ENCODE results near the gene KRT16. TPM values are rescaled to one million over a fixed set of nuclear protein-coding genes. Genes with fewer than 3 reads are reported as not detected.
"Not testable (repeated sequence)": the region's sequence is repeated elsewhere in the genome, so short reads cannot be mapped to it uniquely, and the experiment has no call there.

The KRT16 gene
- total and polyA plus RNA-seq, 4 donors: 0.30 to 15.7 (median 3.8) TPM

DNA sequence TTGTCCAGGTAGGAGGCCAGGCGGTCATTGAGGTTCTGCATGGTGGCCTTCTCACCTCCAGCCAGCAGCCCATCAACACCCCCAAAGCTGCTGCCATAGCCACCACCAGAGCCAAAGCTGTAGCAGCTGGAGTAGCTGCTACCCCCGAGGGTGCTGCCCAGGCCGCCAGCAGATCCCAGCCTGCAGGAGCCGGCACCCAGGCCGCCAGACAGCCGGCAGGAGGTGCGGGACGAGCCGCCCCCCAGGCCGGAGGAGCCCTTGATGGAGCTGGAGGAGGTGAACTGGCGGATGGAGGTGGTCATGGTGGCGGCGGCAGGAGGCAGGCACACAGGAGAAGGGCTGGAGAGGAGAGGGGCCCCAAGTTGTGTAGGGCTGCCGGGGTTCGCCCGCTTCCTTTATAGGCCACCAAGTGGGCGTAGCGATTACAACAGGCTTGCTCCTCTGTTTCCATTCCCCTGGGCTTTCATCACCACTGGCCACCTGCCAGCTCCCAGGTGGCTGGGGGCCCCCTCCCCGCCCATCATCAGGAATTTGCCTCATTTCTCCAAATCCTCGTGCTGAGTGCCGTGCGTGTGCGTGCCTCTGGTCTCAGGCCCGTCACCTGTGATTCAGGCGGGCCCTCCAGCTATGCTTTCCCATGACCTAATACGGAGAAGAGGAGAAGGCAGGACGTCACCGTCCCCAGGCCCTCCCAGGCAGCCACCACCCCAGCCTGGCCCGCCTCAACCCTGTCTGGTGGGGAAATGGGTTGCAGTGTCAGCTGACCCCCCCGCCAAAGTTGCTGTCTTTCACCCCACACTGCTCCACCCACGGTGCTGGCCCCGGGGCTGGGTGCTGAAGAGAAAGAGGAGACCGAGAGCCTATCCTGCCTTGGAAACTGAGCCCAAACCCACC lies 11.9 kb upstream of the KRT16 start, which contains the start of gene KRT17:
Gene KRT17, minus strand, starts transcription at position 368 of the 894 bp plus-strand sequence. Its CDS starts 66 bp downstream, at position 302.
- no peaks in the 10 kb centered on the region for H3K4me1 ChIP-seq (ENCODE audit: control insufficient read depth in 1 of 2, insufficient read depth in 2 of 2, low read length in 2 of 2)
- peak; percentile 38 to 69 for DNase-seq
- H3K27me3 ChIP-seq (ENCODE audit: control insufficient read depth in 1 of 2, insufficient read depth in 2 of 2, low read length in 1 of 2): no peaks in the 10 kb centered on the region
- no peak within 1 kb of the TSS for H3K27ac ChIP-seq (ENCODE audit: low read depth in 1 of 2, low read length in 2 of 2)
- 83 to 86% methylated on average over 31 to 32 of the region's 33 CpGs for WGBS, 2 donors
- ATAC-seq (ENCODE audit: low FRiP score): no peak
- no peaks in the 10 kb centered on the region for H3K36me3 ChIP-seq (ENCODE audit: control insufficient read depth in 1 of 2, insufficient read depth in 2 of 2, low read length in 1 of 2)
- no peaks in the 10 kb centered on the region for H3K9me3 ChIP-seq (ENCODE audit: control insufficient read depth, low read length)
- H3K4me3 ChIP-seq (ENCODE audit: low read length in 2 of 2): no peak within 1 kb of the TSS
- intact Hi-C loops (cut with DNase I): no loop called here

DNA sequence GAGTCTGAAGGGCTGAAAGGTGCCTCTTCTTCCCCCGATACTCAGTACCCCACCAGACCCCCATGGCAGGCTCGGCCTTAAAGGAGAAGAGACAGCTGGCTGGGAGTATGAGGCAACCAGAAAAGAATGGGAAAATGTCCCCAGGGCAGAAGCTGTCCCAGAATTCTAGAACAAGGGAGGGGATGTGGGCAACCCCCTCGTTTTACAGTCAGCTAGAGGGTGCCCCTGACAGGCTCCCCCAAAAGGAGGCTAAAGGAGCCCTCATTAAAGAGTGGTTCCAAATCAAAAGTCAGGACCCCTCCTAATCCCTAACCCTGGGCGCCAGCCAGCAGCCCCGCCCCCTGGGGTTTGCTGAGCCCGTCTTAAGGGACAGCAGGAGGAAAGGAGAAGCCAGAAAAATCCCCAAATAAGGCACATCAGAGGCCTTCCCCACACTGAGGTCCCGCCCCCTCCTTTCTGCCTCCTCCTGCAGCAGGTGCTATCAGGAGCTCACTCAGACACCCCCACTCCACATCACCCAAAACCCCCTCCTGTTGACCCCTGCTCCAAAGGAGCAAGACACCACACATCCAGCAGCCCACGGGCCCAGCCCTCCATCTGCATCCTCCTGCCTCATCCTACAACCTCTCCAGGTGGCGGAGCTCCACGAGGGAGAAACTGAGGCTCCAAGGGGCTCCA lies 10.8 kb upstream of the KRT16 start:
- H3K27me3 ChIP-seq (ENCODE audit: control insufficient read depth in 1 of 2, insufficient read depth in 2 of 2, low read length in 1 of 2); intact Hi-C loops (cut with DNase I); H3K27ac ChIP-seq (ENCODE audit: low read depth in 1 of 2, low read length in 2 of 2); ATAC-seq (ENCODE audit: low FRiP score); H3K4me3 ChIP-seq (ENCODE audit: low read length in 2 of 2); H3K36me3 ChIP-seq (ENCODE audit: control insufficient read depth in 1 of 2, insufficient read depth in 2 of 2, low read length in 1 of 2); H3K4me1 ChIP-seq (ENCODE audit: control insufficient read depth in 1 of 2, insufficient read depth in 2 of 2, low read length in 2 of 2); H3K9me3 ChIP-seq (ENCODE audit: control insufficient read depth, low read length): not testable (repeated sequence)
- WGBS, 2 donors: 60 to 72% methylated on average over 10 of the region's 10 CpGs
- DNase-seq: peak; percentile 37 to 63

DNA sequence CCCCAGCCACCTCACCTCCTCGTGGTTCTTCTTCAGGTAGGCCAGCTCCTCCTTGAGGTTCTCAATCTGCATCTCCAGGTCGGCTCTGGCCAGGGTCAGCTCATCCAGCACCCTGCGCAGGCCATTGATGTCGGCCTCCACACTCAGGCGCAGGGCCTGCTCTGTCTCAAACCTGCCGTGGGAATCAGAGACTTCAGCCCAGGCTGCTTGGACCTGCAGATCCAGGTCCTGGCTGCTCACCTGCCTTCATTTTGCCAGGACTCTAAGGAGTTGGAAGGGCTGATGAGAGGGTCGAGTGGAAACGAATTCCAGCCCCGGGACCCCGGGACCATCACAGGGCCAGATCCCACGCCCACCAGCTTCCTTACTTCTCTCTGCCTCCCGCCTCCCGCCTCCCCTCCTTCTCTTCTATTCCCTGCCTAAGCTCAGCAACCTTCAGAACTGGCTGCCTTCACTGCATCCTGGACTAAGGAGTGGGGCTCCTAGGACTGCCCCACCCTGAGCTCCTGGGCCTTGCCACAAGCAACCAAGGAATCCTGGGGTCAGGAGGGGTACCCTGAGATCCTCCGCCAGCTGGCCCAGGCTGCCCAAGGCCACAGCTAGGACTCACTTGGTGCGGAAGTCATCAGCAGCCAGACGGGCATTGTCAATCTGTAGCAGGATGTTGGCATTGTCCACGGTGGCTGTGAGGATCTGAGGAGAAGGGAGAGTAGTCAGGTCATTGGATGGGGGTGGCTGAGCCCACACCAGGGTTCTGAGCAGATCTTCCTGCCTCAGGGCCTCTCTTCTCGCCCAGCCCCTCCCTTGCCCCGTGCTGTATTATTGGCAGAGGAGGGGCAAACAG lies 10.0 kb upstream of the KRT16 start:
- H3K4me3 ChIP-seq (ENCODE audit: low read length in 2 of 2); H3K27ac ChIP-seq (ENCODE audit: low read depth in 1 of 2, low read length in 2 of 2); ATAC-seq (ENCODE audit: low FRiP score); H3K27me3 ChIP-seq (ENCODE audit: control insufficient read depth in 1 of 2, insufficient read depth in 2 of 2, low read length in 1 of 2); intact Hi-C loops (cut with DNase I); H3K9me3 ChIP-seq (ENCODE audit: control insufficient read depth, low read length); H3K4me1 ChIP-seq (ENCODE audit: control insufficient read depth in 1 of 2, insufficient read depth in 2 of 2, low read length in 2 of 2); H3K36me3 ChIP-seq (ENCODE audit: control insufficient read depth in 1 of 2, insufficient read depth in 2 of 2, low read length in 1 of 2): not testable (repeated sequence)
- peak; percentile 26 to 42 for DNase-seq
- 80 to 83% methylated on average over 17 to 19 of the region's 19 CpGs for WGBS, 2 donors

DNA sequence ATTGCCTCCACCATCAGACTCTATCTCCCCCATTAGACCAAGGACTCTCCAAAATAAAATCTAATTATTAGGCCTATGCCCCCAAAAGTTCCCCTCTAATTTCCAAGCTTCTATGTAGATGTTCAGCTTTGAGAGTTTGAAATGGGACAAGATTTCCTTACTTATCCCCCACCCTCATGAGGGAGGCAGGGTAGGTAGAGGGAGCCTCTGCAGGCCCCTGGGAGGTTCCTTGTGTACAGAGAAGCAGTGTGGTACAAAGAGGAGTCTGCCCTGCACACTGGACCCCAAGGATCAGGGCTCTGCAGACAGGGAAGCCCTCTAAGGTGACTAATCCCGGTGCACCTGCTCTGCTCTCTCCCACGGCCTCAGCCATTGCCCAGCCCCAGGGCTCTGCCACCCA lies 9.3 kb upstream of the KRT16 start:
- H3K27me3 ChIP-seq (ENCODE audit: control insufficient read depth in 1 of 2, insufficient read depth in 2 of 2, low read length in 1 of 2): no peaks in the 10 kb centered on the region
- H3K36me3 ChIP-seq (ENCODE audit: control insufficient read depth in 1 of 2, insufficient read depth in 2 of 2, low read length in 1 of 2): no peaks in the 10 kb centered on the region
- intact Hi-C loops (cut with DNase I): no loop called here
- no peaks in the 10 kb centered on the region for H3K9me3 ChIP-seq (ENCODE audit: control insufficient read depth, low read length)
- no peak for ATAC-seq (ENCODE audit: low FRiP score)
- H3K4me1 ChIP-seq (ENCODE audit: control insufficient read depth in 1 of 2, insufficient read depth in 2 of 2, low read length in 2 of 2): no peaks in the 10 kb centered on the region
- H3K27ac ChIP-seq (ENCODE audit: low read depth in 1 of 2, low read length in 2 of 2): no peak overlapping the region
- 92 to 95% methylated on average over 2 of the region's 2 CpGs for WGBS, 2 donors
- peak in 1 of 2 donors; percentile 37 for DNase-seq
- no peak overlapping the region for H3K4me3 ChIP-seq (ENCODE audit: low read length in 2 of 2)

DNA sequence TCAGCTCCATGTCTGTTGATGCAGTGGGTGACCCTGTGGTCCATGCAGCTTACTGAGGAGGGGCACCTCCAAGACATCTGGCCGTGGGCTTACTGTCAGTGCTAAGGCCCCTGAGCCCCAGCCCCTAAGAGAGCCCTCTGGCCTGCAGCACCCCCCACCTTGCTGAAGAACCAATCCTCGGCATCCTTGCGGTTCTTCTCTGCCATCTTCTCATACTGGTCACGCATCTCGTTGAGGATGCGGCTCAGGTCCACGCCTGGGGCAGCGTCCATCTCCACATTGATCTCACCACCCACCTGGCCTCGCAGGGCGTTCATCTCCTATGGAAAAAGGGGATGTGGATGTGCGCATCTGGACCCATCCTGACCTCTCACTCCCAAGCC lies 8.9 kb upstream of the KRT16 start:
- H3K36me3 ChIP-seq (ENCODE audit: control insufficient read depth in 1 of 2, insufficient read depth in 2 of 2, low read length in 1 of 2); intact Hi-C loops (cut with DNase I); H3K27ac ChIP-seq (ENCODE audit: low read depth in 1 of 2, low read length in 2 of 2); H3K4me1 ChIP-seq (ENCODE audit: control insufficient read depth in 1 of 2, insufficient read depth in 2 of 2, low read length in 2 of 2); ATAC-seq (ENCODE audit: low FRiP score); H3K27me3 ChIP-seq (ENCODE audit: control insufficient read depth in 1 of 2, insufficient read depth in 2 of 2, low read length in 1 of 2); H3K4me3 ChIP-seq (ENCODE audit: low read length in 2 of 2); H3K9me3 ChIP-seq (ENCODE audit: control insufficient read depth, low read length): not testable (repeated sequence)
- DNase-seq: peak; percentile 34 to 39
- 95 to 97% methylated on average over 11 of the region's 11 CpGs for WGBS, 2 donors

- 56 to 58% methylated on average over 21 of the region's 21 CpGs for WGBS, 2 donors
- H3K4me1 ChIP-seq (ENCODE audit: control insufficient read depth in 1 of 2, insufficient read depth in 2 of 2, low read length in 2 of 2): no peaks in the 10 kb centered on the region
- H3K27me3 ChIP-seq (ENCODE audit: control insufficient read depth in 1 of 2, insufficient read depth in 2 of 2, low read length in 1 of 2): no peaks in the 10 kb centered on the region
- H3K36me3 ChIP-seq (ENCODE audit: control insufficient read depth in 1 of 2, insufficient read depth in 2 of 2, low read length in 1 of 2): no peaks in the 10 kb centered on the region
- intact Hi-C loops (cut with DNase I): no loop called here
- ATAC-seq (ENCODE audit: low FRiP score) (no peak), DNase-seq (peak; percentile 36 to 47)
- H3K4me3 ChIP-seq (ENCODE audit: low read length in 2 of 2): no peak overlapping the region
- no peaks in the 10 kb centered on the region for H3K9me3 ChIP-seq (ENCODE audit: control insufficient read depth, low read length)
- H3K27ac ChIP-seq (ENCODE audit: low read depth in 1 of 2, low read length in 2 of 2): no peak overlapping the region
Measured at GRCh38 chr17:41620583-41621434, 8.2 kb upstream of the KRT16 start.

DNA sequence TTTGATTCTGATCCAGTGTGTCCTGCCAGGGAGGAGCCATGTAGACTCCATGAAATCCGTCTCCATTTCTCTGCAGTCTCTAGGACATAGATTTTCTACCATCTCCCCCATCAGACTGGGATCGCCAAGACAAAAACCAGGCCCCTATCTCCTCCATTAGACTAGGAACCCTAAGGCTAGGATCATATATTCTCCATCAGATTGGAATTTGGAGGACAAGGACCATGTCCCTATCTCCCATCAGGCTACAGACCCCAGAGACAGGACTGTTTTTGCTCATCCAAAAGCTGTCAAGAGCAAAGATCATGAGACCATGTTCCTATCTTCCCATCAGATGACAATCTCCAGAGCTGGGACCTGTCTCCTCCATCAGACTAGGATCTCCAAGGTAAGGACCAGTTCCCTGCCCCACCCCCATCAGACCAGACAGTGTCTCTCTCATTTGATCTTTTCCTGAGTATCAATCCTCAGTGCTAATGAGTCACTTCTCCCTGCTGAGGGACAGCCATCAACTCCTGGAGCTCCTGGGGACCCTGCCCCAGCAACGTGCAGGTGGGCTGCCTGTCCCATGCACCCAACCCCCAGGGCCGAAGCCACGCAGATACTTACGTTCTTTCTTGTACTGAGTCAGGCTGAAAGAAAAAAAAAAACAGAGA lies 7.5 kb upstream of the KRT16 start:
- ATAC-seq (ENCODE audit: low FRiP score); H3K27ac ChIP-seq (ENCODE audit: low read depth in 1 of 2, low read length in 2 of 2); H3K4me1 ChIP-seq (ENCODE audit: control insufficient read depth in 1 of 2, insufficient read depth in 2 of 2, low read length in 2 of 2); H3K4me3 ChIP-seq (ENCODE audit: low read length in 2 of 2); H3K27me3 ChIP-seq (ENCODE audit: control insufficient read depth in 1 of 2, insufficient read depth in 2 of 2, low read length in 1 of 2); intact Hi-C loops (cut with DNase I); H3K36me3 ChIP-seq (ENCODE audit: control insufficient read depth in 1 of 2, insufficient read depth in 2 of 2, low read length in 1 of 2); H3K9me3 ChIP-seq (ENCODE audit: control insufficient read depth, low read length): not testable (repeated sequence)
- 80 to 85% methylated on average over 6 of the region's 6 CpGs for WGBS, 2 donors
- peak; percentile 9 to 36 for DNase-seq

All from aorta (tissue), 5 donors.